HG02885 (cell line): ENCODE measurements around the gene CDC42.
"Not testable (repeated sequence)": the region's sequence is repeated elsewhere in the genome, so short reads cannot be mapped to it uniquely, and the experiment has no call there.

Experiments used
- ATAC-seq: cut with Tn5 transposase; IDR thresholded peaks from one replicate; pipeline ENCODE4 v1.9.1; 2021; ENCODE audit warnings: mild to moderate bottlenecking; ENCODE audit not compliant: unreplicated experiment, poor library complexity

Gene CDC42

DNA sequence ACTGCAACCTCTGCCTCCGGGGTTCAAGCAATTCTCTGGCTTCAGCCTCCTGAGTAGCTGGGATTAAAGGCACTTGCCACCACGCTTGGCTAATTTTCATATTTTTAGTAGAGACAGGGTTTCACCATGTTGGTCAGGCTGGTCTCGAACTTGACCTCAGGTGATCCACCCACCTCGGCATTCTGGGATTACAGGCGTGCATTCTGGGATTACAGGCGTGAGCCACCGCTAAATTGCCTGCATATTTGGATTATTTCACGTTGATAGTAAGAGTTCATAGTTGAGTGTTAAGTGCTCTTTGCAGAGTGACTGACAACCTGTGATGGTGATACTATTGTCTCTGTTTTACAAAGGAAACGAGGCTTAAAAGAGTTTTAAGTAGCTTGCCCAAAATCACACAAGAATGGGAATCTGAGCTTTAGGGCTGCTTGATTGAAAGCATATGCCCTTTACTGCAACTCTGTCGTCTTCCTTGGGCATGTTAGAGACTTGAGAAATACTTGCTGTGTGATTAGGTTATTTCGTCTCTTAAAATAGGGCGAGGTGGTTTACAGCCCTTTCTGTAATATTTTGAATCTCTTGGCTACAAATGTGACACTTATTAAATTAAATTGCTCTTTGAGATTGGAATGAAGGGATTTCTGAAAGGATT, 12.4 kb downstream of the CDC42 start:
- ATAC-seq = no peak

DNA sequence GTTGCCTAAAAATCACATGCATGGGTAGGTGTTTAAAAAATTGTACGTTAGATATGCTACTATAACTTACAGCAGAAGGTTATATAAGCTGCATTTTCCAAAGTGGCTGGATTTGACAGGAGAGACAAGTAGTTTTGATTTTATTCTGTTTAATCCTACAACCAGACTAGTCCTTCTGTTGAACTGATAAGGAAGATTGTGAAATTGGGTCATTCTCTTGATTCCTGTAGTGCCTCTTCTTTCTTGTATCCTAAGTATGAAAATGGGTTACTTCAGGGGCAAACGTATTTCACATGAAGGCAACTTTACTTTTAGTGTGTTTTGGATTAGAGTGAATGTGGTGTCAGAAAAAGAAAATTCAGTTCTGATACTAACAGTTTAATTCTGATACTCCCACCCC, 19.0 kb downstream of the CDC42 start:
- no peak for ATAC-seq

DNA sequence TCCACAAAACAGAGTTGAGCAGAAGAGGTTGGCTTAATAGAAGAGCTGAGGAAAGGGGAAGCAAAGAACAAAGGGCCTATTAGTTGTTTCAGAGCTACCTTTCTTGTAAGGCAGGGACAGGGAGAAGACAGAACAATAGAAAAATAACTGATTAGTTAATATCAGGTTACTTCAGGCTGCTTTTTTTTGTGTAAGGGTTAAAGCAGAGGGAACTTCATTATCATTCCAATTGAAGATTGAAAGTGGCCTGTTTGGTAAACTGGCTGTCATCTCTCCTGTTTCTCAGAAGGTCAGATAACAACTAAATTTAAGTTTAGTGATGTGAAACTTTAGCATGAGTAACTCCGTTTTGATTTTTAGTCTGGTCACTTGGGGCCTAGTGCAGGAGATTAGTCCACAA, 22.3 kb downstream of the CDC42 start:
- no peak for ATAC-seq

DNA sequence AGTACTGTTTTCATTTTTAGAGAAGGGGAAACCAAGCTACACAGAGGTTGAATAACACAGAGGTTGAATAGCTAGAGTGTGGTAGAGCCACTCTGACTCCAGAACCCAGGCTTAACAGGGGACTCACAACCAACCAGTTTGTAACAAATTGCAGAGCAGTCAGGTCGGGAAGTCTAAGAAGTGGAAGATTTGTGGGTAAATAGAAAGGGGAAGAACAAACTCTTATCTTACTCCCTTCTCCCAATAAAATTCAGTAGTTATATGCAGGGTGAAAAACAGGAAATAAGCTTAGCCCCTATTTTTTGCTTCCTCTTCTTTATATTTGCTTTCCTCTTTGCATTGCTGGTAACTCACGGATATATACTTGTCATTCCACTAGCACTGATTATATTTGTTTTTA, 23.2 kb downstream of the CDC42 start:
- ATAC-seq = no peak

DNA sequence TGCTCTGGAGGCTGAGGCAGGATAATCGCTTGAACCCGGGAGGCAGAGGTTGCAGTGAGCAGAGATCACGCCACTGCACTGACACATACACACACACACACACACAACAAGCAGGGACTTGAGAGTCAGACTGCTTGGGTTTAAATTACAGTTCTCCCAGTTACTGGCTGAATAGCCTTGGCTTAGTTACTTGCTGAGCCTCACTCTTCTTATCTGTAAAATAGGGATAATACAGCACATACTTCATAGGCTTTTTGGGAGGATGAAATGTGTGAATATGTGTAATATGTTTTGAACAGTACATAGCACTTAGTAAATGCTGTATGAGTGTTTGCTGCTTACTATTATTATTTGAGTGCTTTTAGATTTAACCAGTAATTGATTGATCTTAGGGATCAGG, 23.8 kb downstream of the CDC42 start:
- no peak for ATAC-seq

DNA sequence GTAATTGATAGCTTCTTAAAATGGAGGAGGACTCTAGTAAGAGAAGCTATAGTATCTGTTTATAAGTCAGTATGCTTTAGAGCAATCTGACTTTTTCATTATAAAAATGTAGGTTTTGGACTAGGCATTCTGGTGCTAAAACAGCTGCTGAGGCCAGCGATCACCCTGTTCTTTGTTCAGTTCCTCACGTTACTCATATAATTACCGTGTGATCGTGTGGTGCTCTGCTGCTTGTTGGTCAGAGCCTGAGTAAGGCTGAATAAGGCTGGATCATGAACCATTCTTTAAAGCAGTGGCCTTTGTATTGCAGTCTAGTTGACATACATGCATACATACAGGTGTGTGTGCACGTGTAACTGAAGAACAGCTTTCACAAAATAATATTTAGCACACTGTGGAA, 25.2 kb downstream of the CDC42 start:
- ATAC-seq = no peak

DNA sequence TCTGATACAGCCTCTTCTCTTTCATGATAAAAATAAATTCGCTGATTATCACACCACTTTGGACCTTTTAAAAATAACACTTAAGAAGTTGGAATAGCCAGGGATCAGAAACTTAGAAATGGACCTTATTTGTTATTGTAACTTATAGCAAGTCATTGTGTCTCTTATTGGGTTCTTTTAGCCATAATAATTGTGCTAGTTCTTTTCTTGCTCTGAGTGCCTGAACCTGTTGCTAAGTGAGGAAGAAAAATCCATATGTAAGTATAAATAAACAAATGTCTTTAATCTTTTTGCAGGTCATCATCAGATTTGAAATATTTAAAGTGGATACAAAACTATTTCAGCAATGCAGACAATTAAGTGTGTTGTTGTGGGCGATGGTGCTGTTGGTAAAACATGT, 25.6 kb downstream of the CDC42 start:
- no peak for ATAC-seq

DNA sequence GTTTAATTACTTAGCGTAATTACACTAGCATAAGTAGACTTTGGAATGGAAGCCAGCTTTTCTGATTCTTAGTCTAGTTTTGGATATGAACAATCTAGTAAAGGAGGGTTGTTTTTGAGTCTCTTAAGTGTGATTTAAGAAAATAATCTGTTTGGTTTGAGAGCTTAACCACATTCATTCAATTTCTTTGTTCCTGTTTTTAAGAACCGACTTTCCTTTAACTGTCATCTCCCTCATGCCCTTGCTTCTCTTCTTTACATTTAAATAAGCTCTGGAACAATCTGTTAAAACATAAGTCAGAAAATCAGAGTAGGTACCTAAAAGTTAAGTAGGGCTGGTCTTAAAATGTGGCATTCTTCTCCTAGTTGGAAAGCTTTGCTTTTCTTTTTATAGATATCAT, 27.7 kb downstream of the CDC42 start:
- ATAC-seq = no peak

DNA sequence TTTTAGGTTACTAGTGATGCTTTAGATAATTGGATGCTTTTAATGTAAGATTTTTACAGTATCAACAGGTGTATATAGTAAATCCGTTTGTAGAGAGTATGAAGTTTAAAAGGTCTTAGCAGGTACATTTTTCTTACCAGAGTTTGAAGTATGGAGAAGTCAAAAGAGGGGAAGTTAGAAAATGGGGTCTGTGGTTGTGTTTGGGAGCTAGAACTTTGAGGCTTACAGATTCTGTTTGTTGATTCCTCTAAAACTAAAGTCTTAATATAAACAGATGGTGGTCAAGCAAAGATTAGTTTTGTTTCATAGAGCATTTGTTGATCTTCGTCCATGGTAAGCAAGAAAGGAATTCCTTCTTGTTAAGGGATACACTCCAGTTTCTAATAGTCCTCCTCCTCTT, 35.8 kb downstream of the CDC42 start:
- no peak for ATAC-seq

DNA sequence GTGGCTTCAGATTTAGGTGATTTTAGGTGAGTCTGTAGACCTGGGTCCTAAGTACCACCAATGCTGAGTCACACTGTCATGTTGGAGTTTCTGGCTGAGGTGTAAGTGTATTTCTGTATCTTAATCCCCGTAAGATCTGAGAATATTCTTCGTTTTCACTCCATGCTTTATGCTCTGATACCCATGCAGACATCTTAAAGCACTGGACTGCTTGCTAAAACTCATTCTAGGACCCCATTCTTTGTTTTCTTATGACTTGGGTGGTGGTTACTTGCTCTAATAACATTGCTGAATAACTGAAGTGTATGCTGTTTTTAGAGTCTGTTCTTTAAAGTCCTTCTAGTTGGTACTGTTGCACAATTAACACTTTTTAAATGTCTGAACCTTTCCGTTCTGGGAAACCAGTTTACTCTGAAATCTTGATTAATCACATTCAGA, 36.6 kb downstream of the CDC42 start:
- no peak for ATAC-seq

DNA sequence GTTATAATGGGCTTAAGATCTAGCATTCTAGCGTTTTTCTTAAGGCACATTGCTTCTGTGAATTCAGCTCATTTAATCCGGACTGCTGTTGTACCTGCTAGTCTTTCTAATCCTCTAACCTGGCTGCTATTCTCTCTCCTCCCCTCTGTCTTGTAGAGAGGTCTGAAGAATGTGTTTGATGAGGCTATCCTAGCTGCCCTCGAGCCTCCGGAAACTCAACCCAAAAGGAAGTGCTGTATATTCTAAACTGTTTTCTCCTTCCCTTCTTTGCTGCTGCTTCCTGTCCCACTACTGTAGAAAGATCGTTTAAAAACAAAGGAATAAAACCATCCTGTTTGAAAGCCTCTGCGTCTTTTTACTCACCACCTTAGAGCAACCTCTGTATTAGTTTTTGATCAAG, 37.3 kb downstream of the CDC42 start:
- ATAC-seq = no peak

DNA sequence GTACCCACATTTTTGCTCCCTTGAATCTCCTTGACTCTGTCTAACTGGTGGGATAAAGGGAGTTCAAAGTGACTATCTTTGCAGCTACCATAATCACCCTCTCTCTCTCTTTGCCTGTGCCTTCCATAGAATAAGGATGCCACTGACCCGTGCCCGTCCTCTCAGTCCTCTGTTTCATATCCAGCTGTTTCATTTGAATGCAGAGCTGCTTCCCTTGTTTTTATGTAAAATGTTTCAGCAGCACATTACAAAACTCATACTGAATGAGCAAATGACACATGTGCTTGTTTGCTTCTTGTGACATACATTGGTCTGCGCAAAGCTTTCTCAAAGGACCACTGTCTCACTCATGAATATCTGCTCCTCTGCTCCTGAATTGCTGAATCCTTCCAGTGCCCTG, 38.4 kb downstream of the CDC42 start:
- ATAC-seq = no peak

DNA sequence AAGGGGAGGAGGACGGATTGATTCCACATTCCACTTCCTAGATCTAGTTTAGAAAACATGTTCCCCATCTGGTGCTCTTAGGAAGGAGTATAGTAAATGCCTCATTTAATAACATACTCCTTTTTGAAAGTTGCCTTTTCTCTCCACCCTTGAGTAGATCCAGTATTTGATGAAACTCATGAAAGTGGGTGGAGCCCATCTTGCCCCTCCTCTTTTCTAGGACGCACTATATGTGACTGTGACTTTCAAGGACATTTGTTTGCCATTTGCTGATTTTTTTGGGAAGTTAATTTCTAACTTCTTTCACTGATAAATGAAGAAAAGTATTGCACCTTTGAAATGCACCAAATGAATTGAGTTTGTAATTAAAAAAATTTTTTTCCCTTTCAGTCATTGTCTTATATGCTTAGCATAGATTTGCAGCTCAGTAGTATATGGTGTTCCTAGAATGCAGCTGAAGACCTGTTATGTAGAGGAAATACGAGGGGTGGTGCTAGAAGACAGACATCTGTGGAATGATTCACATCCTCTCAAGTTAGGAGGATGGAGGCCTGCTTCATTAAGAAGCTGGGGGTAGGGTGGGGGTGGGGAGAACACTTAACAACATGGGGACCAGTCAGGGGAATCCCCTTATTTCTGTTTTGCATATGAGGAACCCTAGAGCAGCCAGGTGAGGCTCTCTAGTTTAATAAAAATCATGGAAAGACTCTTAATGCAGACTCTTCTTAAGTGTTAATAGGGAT, 39.7 kb downstream of the CDC42 start:
- ATAC-seq = not testable (repeated sequence)

DNA sequence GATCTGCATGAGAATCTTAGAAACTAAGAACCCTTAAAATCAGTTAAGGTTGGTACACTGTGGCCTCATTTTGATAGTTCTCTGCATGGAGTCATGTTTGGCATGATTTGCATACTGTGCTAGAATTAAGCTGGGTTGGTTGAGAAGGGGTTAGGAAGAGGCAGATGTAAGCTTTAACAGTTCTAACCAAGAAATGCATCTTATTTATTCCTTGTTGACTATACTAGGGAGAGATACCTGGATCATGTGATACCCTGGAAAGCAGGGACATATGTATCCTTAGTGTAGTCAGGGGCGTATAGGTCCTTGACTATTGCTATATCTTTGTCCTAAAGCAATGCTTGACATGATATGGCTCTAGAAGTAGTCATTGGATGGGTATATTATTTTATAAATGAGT, 41.0 kb downstream of the CDC42 start:
- no peak for ATAC-seq

DNA sequence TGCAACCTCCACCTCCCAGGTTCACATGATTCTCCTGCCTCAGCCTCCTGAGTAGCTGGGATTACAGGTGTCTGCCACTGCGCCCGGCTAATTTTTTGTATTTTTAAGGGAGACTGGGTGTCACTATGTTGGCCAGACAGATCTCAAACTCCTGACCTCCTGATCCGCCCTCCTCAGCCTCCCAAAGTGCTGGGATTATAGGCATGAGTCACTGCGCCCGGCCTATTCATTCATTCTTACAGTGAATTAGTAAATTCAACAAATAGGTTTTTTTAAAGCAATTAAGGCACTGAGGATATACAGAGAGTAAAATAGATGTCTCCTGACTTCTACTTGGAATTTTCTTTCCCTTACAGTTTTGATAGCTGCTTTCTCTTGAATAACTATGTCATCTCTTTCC, 43.5 kb downstream of the CDC42 start:
- ATAC-seq = no peak

DNA sequence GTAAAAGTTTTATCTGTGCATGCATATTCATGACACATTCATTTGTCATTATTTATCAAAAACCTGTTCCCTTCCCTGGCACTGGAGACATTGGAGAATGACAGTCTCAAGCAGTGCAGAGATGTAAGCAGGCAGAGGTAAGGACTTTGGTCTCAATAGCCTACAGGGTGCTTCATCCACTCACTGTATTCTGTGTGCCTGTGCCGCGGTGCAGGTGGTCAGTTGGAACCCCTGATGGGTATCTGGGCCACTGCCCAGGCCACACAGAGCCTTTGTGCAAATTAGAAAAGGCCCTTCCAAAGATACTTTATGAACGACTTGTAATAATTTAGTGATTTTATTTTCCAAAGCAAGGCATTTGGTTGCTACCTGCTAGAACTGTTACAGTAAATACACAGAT, 44.0 kb downstream of the CDC42 start:
- ATAC-seq = no peak

DNA sequence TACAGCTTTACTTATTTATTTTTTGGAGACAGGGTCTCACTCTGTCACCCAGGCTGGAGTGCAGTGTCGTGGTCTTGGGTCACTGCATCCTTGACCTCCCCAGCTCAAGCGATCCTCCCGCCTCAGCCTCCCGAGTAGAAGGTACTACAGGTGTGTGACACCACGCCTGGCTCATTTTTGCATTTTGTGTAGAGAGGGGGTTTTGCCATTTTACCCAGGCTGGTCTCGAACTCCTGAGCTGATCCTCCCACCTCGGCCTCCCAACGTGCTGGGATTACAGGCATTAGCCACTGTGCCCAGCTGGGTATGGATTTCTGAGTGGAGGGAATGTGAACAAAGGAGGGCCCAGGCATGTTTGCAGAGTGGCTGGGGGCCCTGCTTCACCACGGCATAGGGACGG, 46.2 kb downstream of the CDC42 start:
- ATAC-seq = no peak

DNA sequence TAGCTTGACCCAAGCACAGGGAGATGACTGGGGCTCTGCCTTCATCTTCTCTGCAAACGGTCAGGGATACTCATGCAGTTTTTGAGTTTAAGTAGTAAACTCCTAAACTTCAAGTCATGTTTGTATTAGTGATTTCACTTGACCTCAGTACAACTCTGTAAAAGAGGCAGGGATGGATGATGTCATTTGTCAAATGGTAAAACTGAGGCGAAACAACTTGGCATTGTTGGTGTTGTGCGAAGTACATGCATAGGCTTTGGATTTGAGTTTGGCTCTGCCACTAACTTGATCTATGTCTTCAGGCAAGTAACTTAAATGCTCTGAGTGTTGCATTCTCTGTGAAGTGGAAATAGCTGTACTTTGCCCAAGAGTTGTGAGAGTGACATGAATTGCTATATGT, 47.7 kb downstream of the CDC42 start:
- no peak for ATAC-seq

DNA sequence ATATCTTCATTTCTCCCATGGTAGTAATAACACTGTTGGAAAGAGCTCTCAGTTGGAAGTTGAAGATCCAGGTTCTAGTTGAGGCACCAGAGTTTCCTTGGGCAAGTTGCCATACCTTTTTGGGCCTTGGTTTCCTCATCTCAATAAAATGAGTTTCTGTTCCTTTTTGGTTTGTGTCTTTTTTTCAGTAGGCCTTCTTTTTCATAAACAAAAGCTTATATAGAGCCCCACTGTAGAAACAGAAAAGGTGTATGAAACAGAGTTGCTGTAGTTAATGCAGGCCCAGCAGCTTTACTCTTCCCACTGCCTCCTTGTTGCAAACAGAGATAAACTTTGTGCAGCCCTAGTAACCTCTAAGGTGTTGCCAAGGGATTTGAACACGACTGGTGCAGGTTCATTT, 48.7 kb downstream of the CDC42 start:
- no peak for ATAC-seq

DNA sequence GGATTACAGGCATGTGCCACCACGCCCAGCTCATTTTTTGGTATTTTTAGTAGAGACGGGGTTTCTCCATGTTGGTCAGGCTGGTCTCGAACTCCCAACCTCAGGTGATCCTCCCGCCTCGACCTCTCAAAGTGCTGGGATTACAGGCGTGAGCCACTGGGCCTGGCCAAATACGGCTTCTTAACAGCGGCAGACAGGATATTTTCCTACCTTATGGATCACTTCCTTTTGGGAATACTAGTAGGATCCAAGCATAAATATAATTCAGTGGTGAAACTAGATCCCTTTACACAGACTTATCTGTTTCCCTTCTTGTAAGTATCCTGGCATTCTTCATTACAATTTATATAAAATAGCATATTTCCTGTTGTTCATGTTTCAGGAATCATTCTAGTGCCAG, 49.5 kb downstream of the CDC42 start:
- ATAC-seq = no peak

DNA sequence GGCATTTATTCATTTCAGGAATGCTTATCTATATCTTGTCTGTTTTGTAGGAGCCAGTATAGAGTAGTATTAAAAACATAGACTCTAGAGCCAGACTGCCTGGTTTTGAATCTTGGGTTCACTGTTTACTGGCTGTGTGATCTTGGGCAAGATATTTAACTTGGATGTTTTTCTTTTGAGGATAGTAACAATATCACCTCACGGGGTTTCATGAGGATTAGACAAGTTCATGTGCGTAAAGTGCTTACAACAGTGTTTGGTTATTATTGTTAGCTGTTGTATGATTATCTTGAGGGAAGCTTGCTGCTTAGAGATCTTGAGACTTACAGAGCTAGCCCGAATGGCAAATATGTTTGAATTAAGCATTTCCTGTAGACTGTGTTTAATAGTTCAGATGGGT, 50.2 kb downstream of the CDC42 start:
- no peak for ATAC-seq

DNA sequence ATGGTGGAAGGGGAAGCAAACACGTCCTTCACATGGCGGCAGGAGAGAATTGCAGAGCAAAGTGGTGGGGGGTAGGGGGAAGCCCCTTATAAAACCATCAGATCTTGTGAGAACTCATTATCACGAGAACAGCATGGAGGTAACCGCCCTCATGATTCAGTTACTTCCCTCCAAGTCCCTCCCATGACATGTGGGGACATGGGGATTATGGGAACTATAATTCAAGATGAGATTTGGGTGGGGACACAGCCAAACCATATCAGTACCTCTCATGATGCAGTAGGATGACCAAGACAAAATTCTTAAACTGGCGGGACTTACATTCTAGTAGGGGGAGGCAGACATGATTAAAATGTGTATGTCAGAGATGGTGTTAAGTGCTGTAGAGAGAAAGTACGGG, 51.6 kb downstream of the CDC42 start:
- ATAC-seq = no peak
